ENCODE data around the gene MALAT1. TPM values are rescaled to one million over a fixed set of nuclear protein-coding genes. Genes with fewer than 3 reads are reported as not detected.
A peak's percentile ranks its signal among the peaks of the same experiment; 100 is the strongest.

MALAT1 gene
- total and polyA plus RNA-seq, 4 donors = 228 to 18,225 (median 8,236) TPM

GRCh38 chr11:65492637-65493366 lies 6.0 kb upstream of the MALAT1 start:
- ATAC-seq (ENCODE audit: low FRiP score) (peak; percentile 34), DNase-seq (peak; percentile 91 to 93)
- intact Hi-C loops (cut with DNase I) = no loop called here
- H3K27me3 ChIP-seq (ENCODE audit: control insufficient read depth in 1 of 2, insufficient read depth in 2 of 2, low read length in 1 of 2) = no peaks in the 10 kb centered on the region
- peak overlapping the region; percentile 73 to 98 for H3K27ac ChIP-seq (ENCODE audit: low read depth in 1 of 2, low read length in 2 of 2)
- WGBS, 2 donors = 22 to 25% methylated on average over 6 of the region's 6 CpGs
- no peak overlapping the region for H3K4me3 ChIP-seq (ENCODE audit: low read length in 2 of 2)
- no peaks in the 10 kb centered on the region for H3K36me3 ChIP-seq (ENCODE audit: control insufficient read depth in 1 of 2, insufficient read depth in 2 of 2, low read length in 1 of 2)
- H3K4me1 ChIP-seq (ENCODE audit: control insufficient read depth in 1 of 2, insufficient read depth in 2 of 2, low read length in 2 of 2) = peaks cover 2% of the 10 kb centered on the region in 2 donors
- H3K9me3 ChIP-seq (ENCODE audit: control insufficient read depth, low read length) = no peaks in the 10 kb centered on the region

- DNase-seq = peak; percentile 92
- Histone ChIP-seq H3K36me3 (ENCODE audit: control insufficient read depth in 1 of 2, insufficient read depth in 2 of 2, low read length in 1 of 2) (no peaks in the 10 kb centered on the region), H3K27me3 (ENCODE audit: control insufficient read depth in 1 of 2, insufficient read depth in 2 of 2, low read length in 1 of 2) (no peaks in the 10 kb centered on the region), H3K27ac (ENCODE audit: low read depth in 1 of 2, low read length in 2 of 2) (peak overlapping the region; percentile 73 to 98), H3K4me3 (ENCODE audit: low read length in 2 of 2) (no peak overlapping the region), H3K9me3 (ENCODE audit: control insufficient read depth, low read length) (no peaks in the 10 kb centered on the region), H3K4me1 (ENCODE audit: control insufficient read depth in 1 of 2, insufficient read depth in 2 of 2, low read length in 2 of 2) (peaks cover 0 to 2% of the 10 kb centered on the region in 2 donors)
- intact Hi-C loops (cut with DNase I) = loop anchor here in 1 of 2 donors (1.0 kb wide), 1 partner anchor 21 kb away; no protein-coding TSS in a partner anchor
- 19 to 23% methylated on average over 12 of the region's 12 CpGs for WGBS, 2 donors
- ATAC-seq (ENCODE audit: low FRiP score) = no peak
Measured at GRCh38 chr11:65493367-65494176, 5.3 kb upstream of the MALAT1 start.

GRCh38 chr11:65496304-65497140 lies 2.3 kb upstream of the MALAT1 start:
- no peaks in the 10 kb centered on the region for H3K9me3 ChIP-seq (ENCODE audit: control insufficient read depth, low read length)
- ATAC-seq (ENCODE audit: low FRiP score) = no peak
- peaks cover 0 to 3% of the 10 kb centered on the region in 2 donors for H3K36me3 ChIP-seq (ENCODE audit: control insufficient read depth in 1 of 2, insufficient read depth in 2 of 2, low read length in 1 of 2)
- H3K4me1 ChIP-seq (ENCODE audit: control insufficient read depth in 1 of 2, insufficient read depth in 2 of 2, low read length in 2 of 2) = peaks cover 0 to 2% of the 10 kb centered on the region in 2 donors
- intact Hi-C loops (cut with DNase I) = no loop called here
- peak; percentile 41 to 49 for DNase-seq
- peaks cover 0 to 2% of the 10 kb centered on the region in 2 donors for H3K27me3 ChIP-seq (ENCODE audit: control insufficient read depth in 1 of 2, insufficient read depth in 2 of 2, low read length in 1 of 2)
- peak overlapping the region in 1 of 2 donors; percentile 27 for H3K4me3 ChIP-seq (ENCODE audit: low read length in 2 of 2)
- 5 to 6% methylated on average over 15 of the region's 15 CpGs for WGBS, 2 donors
- peak overlapping the region; percentile 98 to 99 for H3K27ac ChIP-seq (ENCODE audit: low read depth in 1 of 2, low read length in 2 of 2)

GRCh38 chr11:65497141-65498041 lies 1.5 kb upstream of the MALAT1 start:
- 0% methylated on average over 46 to 61 of the region's 61 CpGs for WGBS, 2 donors
- ATAC-seq (ENCODE audit: low FRiP score) (peak; percentile 93), DNase-seq (peak; percentile 99 to 100)
- no peaks in the 10 kb centered on the region for H3K9me3 ChIP-seq (ENCODE audit: control insufficient read depth, low read length)
- H3K4me1 ChIP-seq (ENCODE audit: control insufficient read depth in 1 of 2, insufficient read depth in 2 of 2, low read length in 2 of 2) = peaks cover 0 to 1% of the 10 kb centered on the region in 2 donors
- intact Hi-C loops (cut with DNase I) = loop anchor here in 1 of 2 donors (1.0 kb wide), 1 partner anchor 75 kb away; the partner anchor contains the start of gene NEAT1
- H3K27me3 ChIP-seq (ENCODE audit: control insufficient read depth in 1 of 2, insufficient read depth in 2 of 2, low read length in 1 of 2) = peaks cover 0 to 2% of the 10 kb centered on the region in 2 donors
- peaks cover 0 to 4% of the 10 kb centered on the region in 2 donors for H3K36me3 ChIP-seq (ENCODE audit: control insufficient read depth in 1 of 2, insufficient read depth in 2 of 2, low read length in 1 of 2)
- H3K4me3 ChIP-seq (ENCODE audit: low read length in 2 of 2) = peak overlapping the region; percentile 60 to 75
- H3K27ac ChIP-seq (ENCODE audit: low read depth in 1 of 2, low read length in 2 of 2) = peak overlapping the region; percentile 100

- 3% methylated on average over 24 of the region's 24 CpGs for WGBS, 2 donors
- Histone ChIP-seq H3K27ac (ENCODE audit: low read depth in 1 of 2, low read length in 2 of 2) (peak overlapping the region; percentile 100), H3K4me3 (ENCODE audit: low read length in 2 of 2) (peak overlapping the region; percentile 60 to 75), H3K9me3 (ENCODE audit: control insufficient read depth, low read length) (no peaks in the 10 kb centered on the region), H3K27me3 (ENCODE audit: control insufficient read depth in 1 of 2, insufficient read depth in 2 of 2, low read length in 1 of 2) (peaks cover 0 to 2% of the 10 kb centered on the region in 2 donors), H3K4me1 (ENCODE audit: control insufficient read depth in 1 of 2, insufficient read depth in 2 of 2, low read length in 2 of 2) (no peaks in the 10 kb centered on the region), H3K36me3 (ENCODE audit: control insufficient read depth in 1 of 2, insufficient read depth in 2 of 2, low read length in 1 of 2) (peaks cover 0 to 6% of the 10 kb centered on the region in 2 donors)
- DNase-seq (peak; percentile 71 to 74), ATAC-seq (ENCODE audit: low FRiP score) (no peak)
- intact Hi-C loops (cut with DNase I) = loop anchor here in 1 of 2 donors (1.0 kb wide), 1 partner anchor 76 kb away; the partner anchor contains the start of gene NEAT1
Measured at GRCh38 chr11:65498042-65498726, 661 bp upstream of the MALAT1 start.

- Histone ChIP-seq H3K36me3 (ENCODE audit: control insufficient read depth in 1 of 2, insufficient read depth in 2 of 2, low read length in 1 of 2) (peaks cover 0 to 6% of the 10 kb centered on the region in 2 donors), H3K27ac (ENCODE audit: low read depth in 1 of 2, low read length in 2 of 2) (peak overlapping the region; percentile 100), H3K4me1 (ENCODE audit: control insufficient read depth in 1 of 2, insufficient read depth in 2 of 2, low read length in 2 of 2) (no peaks in the 10 kb centered on the region), H3K27me3 (ENCODE audit: control insufficient read depth in 1 of 2, insufficient read depth in 2 of 2, low read length in 1 of 2) (peaks cover 0 to 2% of the 10 kb centered on the region in 2 donors), H3K9me3 (ENCODE audit: control insufficient read depth, low read length) (no peaks in the 10 kb centered on the region), H3K4me3 (ENCODE audit: low read length in 2 of 2) (peak overlapping the region; percentile 60 to 75)
- intact Hi-C loops (cut with DNase I) = loop anchor here in 1 of 2 donors (1.0 kb wide), 1 partner anchor 76 kb away; the partner anchor contains the start of gene NEAT1
- ATAC-seq (ENCODE audit: low FRiP score) = no peak
- WGBS, 2 donors = 0 to 2% methylated on average over 6 of the region's 6 CpGs
- no peak for DNase-seq
Measured at GRCh38 chr11:65498727-65498976, 193 bp upstream of the MALAT1 start.

GRCh38 chr11:65499713-65500386 lies 1.0 kb downstream of the MALAT1 start:
- no peak for ATAC-seq (ENCODE audit: low FRiP score)
- Histone ChIP-seq H3K4me3 (ENCODE audit: low read length in 2 of 2) (peak overlapping the region; percentile 95 to 100), H3K9me3 (ENCODE audit: control insufficient read depth, low read length) (no peaks in the 10 kb centered on the region), H3K36me3 (ENCODE audit: control insufficient read depth in 1 of 2, insufficient read depth in 2 of 2, low read length in 1 of 2) (peaks cover 8% of the 10 kb centered on the region in 2 donors), H3K4me1 (ENCODE audit: control insufficient read depth in 1 of 2, insufficient read depth in 2 of 2, low read length in 2 of 2) (no peaks in the 10 kb centered on the region), H3K27me3 (ENCODE audit: control insufficient read depth in 1 of 2, insufficient read depth in 2 of 2, low read length in 1 of 2) (peaks cover 0 to 2% of the 10 kb centered on the region in 2 donors), H3K27ac (ENCODE audit: low read depth in 1 of 2, low read length in 2 of 2) (peak overlapping the region; percentile 90 to 100)
- intact Hi-C loops (cut with DNase I) = no loop called here
- DNase-seq = no peak
- 0 to 1% methylated on average over 3 of the region's 3 CpGs for WGBS, 2 donors

Measured in aorta (tissue), 5 donors.